NB4 (cell line): ENCODE data around the gene DTNBP1.

Source experiments
- POLR2A ChIP-seq: IDR thresholded peaks from 2 replicates; pipeline ENCODE4 v1.6.1; 2011; ENCODE audit warnings: mild to moderate bottlenecking; ENCODE audit not compliant: insufficient read length; ENCODE audit errors: extremely low read depth
- TF ChIP-seq, protein P1 (sequence below): IDR thresholded peaks from one replicate; pipeline ENCODE4 v1.5.1; 2012; ENCODE audit warnings: low read depth, low read length
- TF ChIP-seq, protein P2 (sequence below): IDR thresholded peaks from 2 replicates; pipeline ENCODE4 v1.6.1; 2011; ENCODE audit warnings: low read depth, low read length

DNA sequence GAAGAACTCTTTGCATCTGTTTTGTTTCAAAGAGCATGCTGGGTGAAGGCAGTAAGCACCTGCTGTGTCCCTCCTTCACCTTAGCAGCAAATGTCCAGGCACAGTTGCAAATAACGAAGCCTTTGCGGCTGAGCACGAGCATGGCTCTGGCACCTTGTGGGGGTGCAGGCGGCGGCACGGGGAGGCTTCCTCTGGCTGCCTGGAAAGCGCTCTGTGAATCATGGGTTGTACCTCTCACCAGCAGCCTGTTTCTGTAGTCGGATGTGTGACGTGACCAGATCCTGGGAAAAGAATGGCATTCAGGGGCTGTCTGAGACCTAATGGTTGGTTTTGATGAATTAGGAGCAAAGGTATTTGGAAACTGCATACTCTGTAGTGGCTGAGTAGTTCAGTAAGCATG lies 144.8 kb downstream of the DTNBP1 start:
- TF ChIP-seq, protein P1, sequence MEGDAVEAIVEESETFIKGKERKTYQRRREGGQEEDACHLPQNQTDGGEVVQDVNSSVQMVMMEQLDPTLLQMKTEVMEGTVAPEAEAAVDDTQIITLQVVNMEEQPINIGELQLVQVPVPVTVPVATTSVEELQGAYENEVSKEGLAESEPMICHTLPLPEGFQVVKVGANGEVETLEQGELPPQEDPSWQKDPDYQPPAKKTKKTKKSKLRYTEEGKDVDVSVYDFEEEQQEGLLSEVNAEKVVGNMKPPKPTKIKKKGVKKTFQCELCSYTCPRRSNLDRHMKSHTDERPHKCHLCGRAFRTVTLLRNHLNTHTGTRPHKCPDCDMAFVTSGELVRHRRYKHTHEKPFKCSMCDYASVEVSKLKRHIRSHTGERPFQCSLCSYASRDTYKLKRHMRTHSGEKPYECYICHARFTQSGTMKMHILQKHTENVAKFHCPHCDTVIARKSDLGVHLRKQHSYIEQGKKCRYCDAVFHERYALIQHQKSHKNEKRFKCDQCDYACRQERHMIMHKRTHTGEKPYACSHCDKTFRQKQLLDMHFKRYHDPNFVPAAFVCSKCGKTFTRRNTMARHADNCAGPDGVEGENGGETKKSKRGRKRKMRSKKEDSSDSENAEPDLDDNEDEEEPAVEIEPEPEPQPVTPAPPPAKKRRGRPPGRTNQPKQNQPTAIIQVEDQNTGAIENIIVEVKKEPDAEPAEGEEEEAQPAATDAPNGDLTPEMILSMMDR = no peak
- TF ChIP-seq, protein P2, sequence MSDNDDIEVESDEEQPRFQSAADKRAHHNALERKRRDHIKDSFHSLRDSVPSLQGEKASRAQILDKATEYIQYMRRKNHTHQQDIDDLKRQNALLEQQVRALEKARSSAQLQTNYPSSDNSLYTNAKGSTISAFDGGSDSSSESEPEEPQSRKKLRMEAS = no peak
- TF ChIP-seq POLR2A = no peak
